NCI-H187 (cell line): Measurements from ENCODE around the gene TAF7.
"Not testable (repeated sequence)": the region's sequence is repeated elsewhere in the genome, so short reads cannot be mapped to it uniquely, and the experiment has no call there.

Experiments
- DNase-seq, 2 experiments: peaks; one replicate each; lab custom pipeline; 2025; lab: John Stamatoyannopoulos, UW

TAF7 gene

GRCh38 chr5:141320225-141321169 lies at the start of gene TAF7:
Gene TAF7 (minus strand): TSS chr5:141320784. CDS start chr5:141320044, 740 bp downstream.
- peak; percentile 74 to 78 for DNase-seq

- DNase-seq, result no peak
Measured at GRCh38 chr5:141366016-141366896, 45.7 kb upstream of the TAF7 start.

- DNase-seq, result no peak
Measured at GRCh38 chr5:141363952-141364660, 43.5 kb upstream of the TAF7 start, which contains the start of gene PCDHGA5. Gene PCDHGA5 (plus strand): TSS chr5:141364162. CDS start chr5:141364331, 169 bp downstream.

- DNase-seq, result no peak
Measured at GRCh38 chr5:141362719-141363118, 42.1 kb upstream of the TAF7 start.

- no peak for DNase-seq
Measured at GRCh38 chr5:141360685-141361084, 40.1 kb upstream of the TAF7 start.

- no peak for DNase-seq
Measured at GRCh38 chr5:141359790-141360426, 39.3 kb upstream of the TAF7 start, which contains the start of gene PCDHGB2. Gene PCDHGB2 (plus strand): TSS chr5:141359994. CDS start chr5:141360136, 142 bp downstream.

- DNase-seq, result no peak
Measured at GRCh38 chr5:141356950-141357349, 36.4 kb upstream of the TAF7 start.

GRCh38 chr5:141356133-141356532 lies 35.5 kb upstream of the TAF7 start:
- DNase-seq, result no peak

GRCh38 chr5:141355641-141356040 lies 35.1 kb upstream of the TAF7 start:
- DNase-seq, result no peak

GRCh38 chr5:141354900-141355469 lies 34.4 kb upstream of the TAF7 start, which contains the start of gene PCDHGA4:
Gene PCDHGA4 (plus strand): TSS chr5:141355021. CDS start chr5:141355108, 87 bp downstream.
- DNase-seq, result no peak

GRCh38 chr5:141351591-141351990 lies 31.0 kb upstream of the TAF7 start:
- no peak for DNase-seq

- peak; percentile 22 to 40 for DNase-seq
Measured at GRCh38 chr5:141349917-141350619, 29.5 kb upstream of the TAF7 start, which contains the start of gene PCDHGB1. Gene PCDHGB1 (plus strand): TSS chr5:141350099. CDS start chr5:141350261, 162 bp downstream.

GRCh38 chr5:141346017-141346416 lies 25.4 kb upstream of the TAF7 start:
- not testable (repeated sequence) for DNase-seq

GRCh38 chr5:141345327-141345726 lies 24.7 kb upstream of the TAF7 start:
- DNase-seq, result no peak

GRCh38 chr5:141343953-141344463 lies 23.4 kb upstream of the TAF7 start:
- no peak for DNase-seq

- no peak for DNase-seq
Measured at GRCh38 chr5:141343242-141343952, 22.8 kb upstream of the TAF7 start, which contains the start of gene PCDHGA3. Gene PCDHGA3 (plus strand): TSS chr5:141343829. CDS start chr5:141344034, 205 bp downstream.

- DNase-seq, result no peak
Measured at GRCh38 chr5:141342773-141343172, 22.2 kb upstream of the TAF7 start.

GRCh38 chr5:141340781-141341354 lies 20.3 kb upstream of the TAF7 start:
- not testable (repeated sequence) for DNase-seq
